Smooth muscle cell (in vitro differentiated cells): ENCODE results near the gene UMODL1. TPM values are rescaled to one million over a fixed set of nuclear protein-coding genes. Genes with fewer than 3 reads are reported as not detected.

Experiments used
- DNase-seq: peaks from one replicate; lab custom pipeline; 2025; ENCODE audit not compliant: unreplicated experiment; lab: John Stamatoyannopoulos, UW
- H2AFZ ChIP-seq: fragments of 200-600 bp; sonication (generic); 2 replicates; pipeline ENCODE4 v1.6.0; 2016; ENCODE audit warnings: antibody characterized with exemption, low read depth, mild to moderate bottlenecking
- H3F3A ChIP-seq: fragments of 200-600 bp; sonication (generic); 2 replicates; pipeline ENCODE4 v1.6.0; 2017; ENCODE audit warnings: antibody characterized with exemption, low read depth
- H3K27ac ChIP-seq: fragments of 200-600 bp; sonication (generic); 2 replicates; pipeline ENCODE4 v1.5.1; 2016; ENCODE audit warnings: low read depth, mild to moderate bottlenecking
- H3K27me3 ChIP-seq: fragments of 200-600 bp; sonication (generic); 2 replicates; pipeline ENCODE4 v1.6.1; 2016; ENCODE audit warnings: low read depth, mild to moderate bottlenecking
- H3K36me3 ChIP-seq: fragments of 200-600 bp; sonication (generic); 2 replicates; pipeline ENCODE4 v1.5.1; 2016; ENCODE audit warnings: low read depth
- H3K4me1 ChIP-seq: fragments of 200-600 bp; sonication (generic); 2 replicates; pipeline ENCODE4 v1.5.1; 2016; ENCODE audit warnings: low read depth
- H3K4me2 ChIP-seq: fragments of 200-600 bp; sonication (generic); 2 replicates; pipeline ENCODE4 v1.6.0; 2016; ENCODE audit warnings: mild to moderate bottlenecking
- H3K4me3 ChIP-seq: fragments of 200-600 bp; sonication (generic); 2 replicates; pipeline ENCODE4 v1.5.1; 2016; ENCODE audit warnings: mild to moderate bottlenecking
- H3K79me2 ChIP-seq: fragments of 200-600 bp; sonication (generic); 2 replicates; pipeline ENCODE4 v1.6.0; 2016; ENCODE audit warnings: low read depth, mild to moderate bottlenecking
- H3K9ac ChIP-seq: fragments of 200-600 bp; sonication (generic); 2 replicates; pipeline ENCODE4 v1.6.0; 2016; ENCODE audit warnings: low read depth
- H3K9me3 ChIP-seq: fragments of 200-600 bp; sonication (generic); replicated peaks from 2 replicates; pipeline ENCODE4 v1.5.1; 2016; ENCODE audit warnings: low read depth
- H4K20me1 ChIP-seq: fragments of 200-600 bp; sonication (generic); 2 replicates; pipeline ENCODE4 v1.6.0; 2016; ENCODE audit warnings: low read depth
- WGBS: methylation state at CpG from one replicate; pipeline ENCODE4 v1.1.7; 2016; ENCODE audit warnings: low lambda C conversion rate; 5-methylcytosine and 5-hydroxymethylcytosine counted together
- polyA plus RNA-seq: library from polyadenylated mRNA; unstranded; fragments of >200 nt; fragmentation: Nextera tagmentation; extraction: Ambion mirVana; gene quantifications from 2 replicates; pipeline ENCODE4 v1.2.1, GENCODE V29; 2016
- total RNA-seq: library from RNA; depleted of rRNA; stranded (reverse); fragments of >200 nt; gene quantifications from 2 replicates; pipeline ENCODE4 v1.2.3, GENCODE V29; 2014
- TF ChIP-seq, protein P1 (sequence below): fragments of 200-600 bp; sonication (generic); IDR thresholded peaks from 2 replicates; pipeline ENCODE4 v1.5.1; 2017; ENCODE audit warnings: borderline replicate concordance, mild to moderate bottlenecking, antibody characterized with exemption; ENCODE audit not compliant: insufficient read depth, poor library complexity, severe bottlenecking

Gene UMODL1
- total and polyA plus RNA-seq, 2 experiments from 2014 or later, result 0.14 TPM; not detected in 1

DNA sequence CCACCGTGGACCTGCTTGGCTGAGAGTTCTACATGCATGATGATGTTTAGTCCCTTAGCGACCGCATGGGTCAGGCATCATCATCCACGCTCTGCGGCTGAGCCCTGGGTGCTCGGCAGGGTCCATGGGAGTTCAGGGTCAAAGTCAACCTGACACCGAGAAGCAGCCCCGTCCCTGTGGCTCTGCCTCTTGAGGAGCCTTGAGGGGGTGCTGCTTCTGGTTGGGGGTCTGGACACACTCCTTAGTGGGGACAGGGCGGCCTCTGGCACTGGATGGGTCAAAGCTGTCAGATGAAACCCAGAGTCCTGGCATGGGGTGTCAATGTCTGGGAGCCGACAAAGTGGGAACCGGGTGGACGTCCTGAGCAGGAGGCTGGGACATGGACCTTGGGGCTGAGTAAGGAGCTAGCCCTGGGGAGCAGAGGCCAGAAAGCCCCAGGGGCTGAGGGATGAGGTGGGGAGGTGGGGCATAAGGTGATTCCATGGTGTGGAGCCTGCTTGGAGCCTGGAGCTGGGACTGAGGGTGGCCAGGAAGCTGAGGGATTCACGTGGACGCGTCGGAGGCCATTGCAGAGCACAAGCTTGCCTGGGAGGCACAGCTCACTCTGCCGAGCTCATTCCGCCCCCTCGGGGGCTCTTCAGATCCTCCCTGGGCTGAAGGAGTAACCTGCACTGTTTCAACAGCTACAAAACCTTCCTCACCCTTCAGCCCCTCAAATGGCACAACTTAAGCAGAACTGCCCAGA, 53.9 kb downstream of the UMODL1 start:
- TF ChIP-seq, protein P1, sequence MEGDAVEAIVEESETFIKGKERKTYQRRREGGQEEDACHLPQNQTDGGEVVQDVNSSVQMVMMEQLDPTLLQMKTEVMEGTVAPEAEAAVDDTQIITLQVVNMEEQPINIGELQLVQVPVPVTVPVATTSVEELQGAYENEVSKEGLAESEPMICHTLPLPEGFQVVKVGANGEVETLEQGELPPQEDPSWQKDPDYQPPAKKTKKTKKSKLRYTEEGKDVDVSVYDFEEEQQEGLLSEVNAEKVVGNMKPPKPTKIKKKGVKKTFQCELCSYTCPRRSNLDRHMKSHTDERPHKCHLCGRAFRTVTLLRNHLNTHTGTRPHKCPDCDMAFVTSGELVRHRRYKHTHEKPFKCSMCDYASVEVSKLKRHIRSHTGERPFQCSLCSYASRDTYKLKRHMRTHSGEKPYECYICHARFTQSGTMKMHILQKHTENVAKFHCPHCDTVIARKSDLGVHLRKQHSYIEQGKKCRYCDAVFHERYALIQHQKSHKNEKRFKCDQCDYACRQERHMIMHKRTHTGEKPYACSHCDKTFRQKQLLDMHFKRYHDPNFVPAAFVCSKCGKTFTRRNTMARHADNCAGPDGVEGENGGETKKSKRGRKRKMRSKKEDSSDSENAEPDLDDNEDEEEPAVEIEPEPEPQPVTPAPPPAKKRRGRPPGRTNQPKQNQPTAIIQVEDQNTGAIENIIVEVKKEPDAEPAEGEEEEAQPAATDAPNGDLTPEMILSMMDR, result no peak
- Histone ChIP-seq H3K4me2 (peak overlapping the region; percentile 20), H3K79me2 (no peaks in the 10 kb centered on the region), H2AFZ (no peak overlapping the region), H3K4me1 (peaks cover 6% of the 10 kb centered on the region), H4K20me1 (no peaks in the 10 kb centered on the region), H3K27ac (no peak overlapping the region), H3K9ac (no peak overlapping the region), H3K36me3 (no peaks in the 10 kb centered on the region), H3K27me3 (peaks cover 8% of the 10 kb centered on the region), H3K4me3 (no peak overlapping the region), H3K9me3 (no peaks in the 10 kb centered on the region), H3F3A (no peaks in the 10 kb centered on the region)
- no peak for DNase-seq
- 84% methylated on average over 17 of the region's 19 CpGs for WGBS

DNA sequence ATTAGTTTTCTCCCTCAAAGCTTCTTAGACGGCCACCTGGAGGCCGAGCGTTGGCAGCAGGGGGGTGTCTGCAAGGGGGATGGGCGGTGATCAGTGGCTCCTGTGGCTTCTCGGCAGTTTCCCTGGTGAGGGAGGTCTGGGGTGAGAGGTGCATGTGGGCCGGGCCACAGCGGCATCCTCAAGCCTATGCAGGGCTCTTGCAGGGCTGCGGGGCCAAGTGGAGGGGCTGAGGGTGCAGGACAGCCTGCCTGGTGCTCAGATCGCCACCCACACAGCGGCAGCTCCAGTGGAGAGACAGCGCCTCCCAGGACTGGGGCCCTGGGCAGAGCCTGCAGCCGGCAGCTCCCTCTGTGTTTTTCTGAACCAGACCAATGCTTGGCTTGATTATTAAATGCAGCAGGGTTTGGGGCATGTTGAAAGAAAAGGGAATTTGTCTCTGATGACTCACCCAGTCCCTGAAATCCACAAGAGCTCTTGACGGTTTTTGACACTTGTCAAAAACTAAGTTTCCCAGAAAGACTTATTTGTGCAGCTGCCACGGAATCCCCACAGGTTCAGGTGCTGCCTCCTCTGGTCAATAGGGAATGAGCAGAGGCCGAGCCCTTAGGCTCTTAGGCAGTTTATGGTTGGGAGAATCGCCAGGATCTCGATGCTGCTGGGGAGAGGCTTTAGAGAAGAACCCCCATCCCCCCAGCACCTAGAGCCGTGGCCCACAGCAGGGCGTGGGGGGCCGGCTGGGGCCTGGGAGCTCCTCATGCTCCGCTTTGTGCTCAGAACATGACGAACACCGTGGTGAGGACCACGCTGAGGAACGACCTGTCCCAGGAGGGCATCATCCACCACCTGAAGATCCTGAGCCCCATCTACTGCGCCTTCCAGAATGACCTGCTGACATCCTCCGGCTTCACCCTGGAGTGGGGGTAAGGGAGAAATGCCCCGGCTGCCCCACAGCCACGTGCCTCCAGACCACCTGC, 54.7 kb downstream of the UMODL1 start:
- Histone ChIP-seq H3K4me1 (peaks cover 6% of the 10 kb centered on the region), H3K36me3 (no peaks in the 10 kb centered on the region), H3F3A (no peaks in the 10 kb centered on the region), H2AFZ (no peak overlapping the region), H3K27me3 (no peaks in the 10 kb centered on the region), H3K9me3 (no peaks in the 10 kb centered on the region), H3K79me2 (no peaks in the 10 kb centered on the region), H3K4me2 (peak overlapping the region; percentile 20), H3K4me3 (no peak overlapping the region), H3K9ac (no peak overlapping the region), H3K27ac (no peak overlapping the region), H4K20me1 (no peaks in the 10 kb centered on the region)
- DNase-seq, result no peak
- 80% methylated on average over 29 of the region's 29 CpGs for WGBS
- TF ChIP-seq, protein P1, result peak; percentile 5

DNA sequence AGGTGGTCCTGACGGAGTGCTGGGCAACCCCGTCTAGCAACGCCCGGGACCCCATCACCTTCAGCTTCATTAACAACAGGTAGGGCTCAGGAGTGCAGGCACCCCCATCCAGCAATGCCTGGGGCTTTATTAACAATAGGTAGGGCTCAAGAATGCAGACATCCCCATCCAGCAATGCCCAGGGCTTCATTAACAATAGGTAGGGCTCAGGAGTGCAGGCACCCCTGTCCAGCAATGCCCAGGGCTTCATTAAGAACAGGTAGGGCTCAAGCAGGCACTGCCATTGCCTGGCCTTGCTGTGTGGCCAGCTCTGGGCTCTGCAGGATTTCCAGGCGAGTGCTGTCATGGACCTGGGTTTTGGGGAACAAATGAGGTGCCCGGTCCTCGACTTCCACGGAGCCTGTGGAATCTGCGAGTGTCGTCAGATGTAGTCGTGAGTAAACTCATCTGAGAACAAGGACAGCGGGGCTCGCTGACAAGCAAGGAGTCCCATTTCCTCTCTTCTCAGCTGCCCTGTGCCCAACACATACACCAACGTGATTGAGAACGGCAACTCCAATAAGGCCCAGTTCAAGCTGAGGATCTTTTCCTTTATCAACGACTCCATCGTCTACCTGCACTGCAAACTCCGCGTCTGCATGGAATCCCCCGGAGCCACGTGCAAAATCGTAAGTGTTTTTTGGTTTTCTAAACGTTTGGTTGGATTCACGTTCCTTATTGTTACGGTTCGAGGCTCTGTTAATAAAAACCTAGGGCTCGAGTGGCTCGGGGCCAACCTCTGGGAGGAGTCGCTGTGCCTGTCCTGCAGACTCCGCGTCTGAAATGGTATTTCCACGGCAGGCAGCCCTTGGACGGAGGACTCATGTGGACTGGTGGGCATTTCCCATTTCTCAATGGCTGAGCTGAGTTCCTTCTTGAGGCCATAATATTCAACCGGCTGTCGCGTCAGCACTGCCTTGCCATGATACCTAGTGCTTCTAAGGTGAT, 56.3 kb downstream of the UMODL1 start:
- Histone ChIP-seq H3K36me3 (no peaks in the 10 kb centered on the region), H4K20me1 (no peaks in the 10 kb centered on the region), H3K9me3 (no peaks in the 10 kb centered on the region), H2AFZ (no peak overlapping the region), H3K27ac (no peak overlapping the region), H3K4me3 (no peak overlapping the region), H3F3A (no peaks in the 10 kb centered on the region), H3K4me2 (no peak overlapping the region), H3K79me2 (no peaks in the 10 kb centered on the region), H3K4me1 (peaks cover 6% of the 10 kb centered on the region), H3K9ac (no peak overlapping the region), H3K27me3 (no peaks in the 10 kb centered on the region)
- DNase-seq, result no peak
- TF ChIP-seq, protein P1, result no peak
- WGBS, result 89% methylated on average over 36 of the region's 36 CpGs
